ENCODE data around the gene SACM1L. TPM values are rescaled to one million over a fixed set of nuclear protein-coding genes. Genes with fewer than 3 reads are reported as not detected.

SACM1L gene
- total and polyA plus RNA-seq, 2 of the 8 experiments (the other 6 are each of a cell fraction or from before 2014, with no cell fraction given), result 20.1 to 61.0 TPM

GRCh38 chr3:45667569-45667934 is 21.6 kb upstream of the SACM1L start:
- 90% methylated on average over 1 of the region's 1 CpG; no CpG with 5 or more reads in 1 of the 2 experiments for WGBS, 2 experiments (ENCODE audit: extremely low coverage in 1 of 2, insufficient coverage in 1 of 2, insufficient read length in 1 of 2, insufficient replicate concordance in 2 of 2, low coverage in 1 of 2, low lambda C conversion rate in 2 of 2, missing lambda C conversion rate in 1 of 2)
- Histone ChIP-seq H3K4me1 (replicated peaks in 1 of 4; ENCODE audit: control insufficient read depth in 3 of 4, insufficient read depth in 4 of 4, low read length in 3 of 4) (peaks cover 0 to 2% (median under 1%) of the 10 kb centered on the region in 4 experiments; a peak in 2 of 7 replicates), H3K18ac (ENCODE audit: extremely low read depth, low read length) (no peak overlapping the region), H4K20me1 (replicated peaks in 1 of 2; ENCODE audit: control insufficient read depth in 1 of 2, insufficient read depth in 2 of 2, low read length in 2 of 2) (no peaks in the 10 kb centered on the region), H4K5ac (ENCODE audit: insufficient read length, low read depth, low read length) (no peak overlapping the region), H4K91ac (replicated peaks; ENCODE audit: insufficient read length, low read length) (no peak overlapping the region), H2AFZ (ENCODE audit: low read length) (no peak overlapping the region), H2BK12ac (ENCODE audit: low read depth, low read length) (no peak overlapping the region), H3K79me2 (ENCODE audit: control insufficient read depth in 1 of 2, insufficient read depth in 2 of 2, low read length in 2 of 2) (no peaks in the 10 kb centered on the region), H3K4me2 (ENCODE audit: insufficient read depth in 1 of 2, low read depth in 2 of 2, low read length in 2 of 2) (no peak overlapping the region), H2AK5ac (ENCODE audit: low read depth, low read length) (no peak overlapping the region), H3K27me3 (replicated peaks in 1 of 4; ENCODE audit: control insufficient read depth in 3 of 4, extremely low read depth in 1 of 4, insufficient read depth in 3 of 4, low read length in 3 of 4) (no peaks in the 10 kb centered on the region), H3K14ac (ENCODE audit: insufficient read length) (no peak overlapping the region), H3K4ac (replicated peaks; ENCODE audit: insufficient read length, low read depth, low read length) (no peak overlapping the region), H2BK15ac (ENCODE audit: low read length) (no peak overlapping the region), H3K4me3 (ENCODE audit: extremely low read depth in 1 of 4, insufficient read depth in 2 of 4, low read depth in 3 of 4, low read length in 4 of 4) (no peak overlapping the region), H2BK5ac (ENCODE audit: low read depth, low read length) (no peak overlapping the region), H3K56ac (replicated peaks; ENCODE audit: insufficient read length, low read depth, low read length) (no peak overlapping the region), H3K9ac (replicated peaks in 1 of 4; ENCODE audit: extremely low read depth in 1 of 4, low read depth in 3 of 4, low read length in 3 of 4) (no peak overlapping the region), H3K79me1 (ENCODE audit: low read depth, low read length) (no peaks in the 10 kb centered on the region), H2BK20ac (ENCODE audit: low read length) (no peak overlapping the region), H3K36me3 (ENCODE audit: control insufficient read depth in 2 of 4, insufficient read depth in 4 of 4, low read length in 3 of 4) (peaks cover 5 to 17% (median 8%) of the 10 kb centered on the region in 4 experiments; a peak in 6 of 8 replicates), H3K23me2 (ENCODE audit: low read depth, low read length) (no peaks in the 10 kb centered on the region), H4K8ac (ENCODE audit: extremely low read depth, insufficient read depth, low read length) (no peak overlapping the region), H2BK120ac (replicated peaks; ENCODE audit: low read depth, low read length) (no peak overlapping the region), H3K23ac (ENCODE audit: insufficient read length) (no peak overlapping the region), H3K27ac (ENCODE audit: low read depth, low read length) (no peak overlapping the region), H3K9me3 (ENCODE audit: insufficient read depth in 2 of 2, low read depth in 1 of 2, low read length in 1 of 2) (no peaks in the 10 kb centered on the region)
- TF ChIP-seq TEAD4 (IDR thresholded peaks at IDR 0.05; ENCODE audit: low read depth, low read length), result no peak
- TF ChIP-seq FOSL1 (IDR thresholded peaks at IDR 0.05; ENCODE audit: insufficient read depth, low read depth, low read length), result no peak
- TF ChIP-seq CEBPB (IDR thresholded peaks at IDR 0.05; ENCODE audit: low read depth, low read length), result no peak
- no peak for TF ChIP-seq GTF2F1 (IDR thresholded peaks at IDR 0.05; ENCODE audit: borderline replicate concordance, low read depth, low read length)
- no peak for TF ChIP-seq NANOG (IDR thresholded peaks at IDR 0.05; ENCODE audit: insufficient read depth, low read depth, low read length, poor library complexity, severe bottlenecking)
- no peak for TF ChIP-seq SUZ12 (IDR thresholded peaks at IDR 0.05; ENCODE audit: low read length)
- no peak for TF ChIP-seq SRF (IDR thresholded peaks at IDR 0.05; ENCODE audit: low read depth, low read length)
- no peak for TF ChIP-seq PHF8 (conservative IDR thresholded peaks at IDR 0.05; ENCODE audit: low read depth, low read length)
- DNase-seq (ENCODE audit: low read depth in 1 of 2, low spot score in 2 of 2) (no peak), FAIRE-seq (no peak)
- ChIA-PET POLR2A (ENCODE audit: partially characterized antibody) (interaction anchor here (0.7 kb wide), 1 partner anchor 21 kb away, joined by 3 read pairs; no protein-coding TSS in a partner anchor), CTCF (ENCODE audit: partially characterized antibody) (interaction anchor here (0.9 to 6.0 kb wide), 9 partner anchors 8 to 157 kb away, joined by 3 to 36 read pairs (median 6); no protein-coding TSS in a partner anchor)

Measured in H1 (cell line).